A673 (cell line): ENCODE results near the gene NF1.

Source experiments
- EZH2 ChIP-seq: fragments of 200-600 bp; sonication (generic); IDR thresholded peaks from 2 replicates; pipeline ENCODE4 v1.6.1; 2017; ENCODE audit warnings: borderline replicate concordance, low read depth, mild to moderate bottlenecking, mixed read lengths, antibody characterized with exemption, low read length; ENCODE audit not compliant: poor library complexity, severe bottlenecking
- TF ChIP-seq, protein P1 (sequence below): fragments of 300-800, 200-600 bp; sonication (generic); conservative IDR thresholded peaks from 2 replicates; pipeline ENCODE4 v1.5.1; 2017; ENCODE audit warnings: low read depth, mild to moderate bottlenecking, antibody characterized with exemption, low read length, moderate library complexity, mixed read lengths

GRCh38 chr17:31422443-31422842 is 327.7 kb downstream of the NF1 start:
- TF ChIP-seq EZH2 = no peak
- TF ChIP-seq, protein P1, sequence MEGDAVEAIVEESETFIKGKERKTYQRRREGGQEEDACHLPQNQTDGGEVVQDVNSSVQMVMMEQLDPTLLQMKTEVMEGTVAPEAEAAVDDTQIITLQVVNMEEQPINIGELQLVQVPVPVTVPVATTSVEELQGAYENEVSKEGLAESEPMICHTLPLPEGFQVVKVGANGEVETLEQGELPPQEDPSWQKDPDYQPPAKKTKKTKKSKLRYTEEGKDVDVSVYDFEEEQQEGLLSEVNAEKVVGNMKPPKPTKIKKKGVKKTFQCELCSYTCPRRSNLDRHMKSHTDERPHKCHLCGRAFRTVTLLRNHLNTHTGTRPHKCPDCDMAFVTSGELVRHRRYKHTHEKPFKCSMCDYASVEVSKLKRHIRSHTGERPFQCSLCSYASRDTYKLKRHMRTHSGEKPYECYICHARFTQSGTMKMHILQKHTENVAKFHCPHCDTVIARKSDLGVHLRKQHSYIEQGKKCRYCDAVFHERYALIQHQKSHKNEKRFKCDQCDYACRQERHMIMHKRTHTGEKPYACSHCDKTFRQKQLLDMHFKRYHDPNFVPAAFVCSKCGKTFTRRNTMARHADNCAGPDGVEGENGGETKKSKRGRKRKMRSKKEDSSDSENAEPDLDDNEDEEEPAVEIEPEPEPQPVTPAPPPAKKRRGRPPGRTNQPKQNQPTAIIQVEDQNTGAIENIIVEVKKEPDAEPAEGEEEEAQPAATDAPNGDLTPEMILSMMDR = no peak
